HCT116 (cell line): ENCODE data around the gene PRCC.

Experiments used
- CTCF ChIP-seq, 3 experiments: fragments of 200-600 bp in 1 of 3; sonication (generic) in 1 of 3; IDR thresholded peaks in 2 of 3; conservative IDR thresholded peaks in 1 of 3; 2 replicates each; pipeline ENCODE4 v1.5.1; 2012 to 2017; ENCODE audit warnings: low read depth in 2 of 3, low read length in 2 of 3, antibody characterized with exemption in 1 of 3, borderline replicate concordance in 1 of 3, control low read depth in 1 of 3, mild to moderate bottlenecking in 1 of 3, mixed read lengths in 1 of 3, mixed run types in 1 of 3, moderate library complexity in 1 of 3; ENCODE audit not compliant: insufficient read depth in 1 of 3
- EZH2 ChIP-seq: fragments of 200-600 bp; sonication (generic); IDR thresholded peaks from 2 replicates; pipeline ENCODE4 v1.6.1; 2017; ENCODE audit warnings: antibody characterized with exemption, mixed run types
- EZH2phosphoT487 ChIP-seq: fragments of 200-600 bp; IDR thresholded peaks from 2 replicates; pipeline ENCODE4 v1.6.1; 2018; ENCODE audit warnings: antibody characterized with exemption, borderline replicate concordance
- MAX ChIP-seq: IDR thresholded peaks from 2 replicates; pipeline ENCODE4 v1.6.1; 2012
- POLR2A ChIP-seq: IDR thresholded peaks from 2 replicates; pipeline ENCODE4 v1.7.0; 2011; ENCODE audit warnings: borderline replicate concordance; ENCODE audit not compliant: insufficient read depth, insufficient read length; ENCODE audit errors: extremely low read depth
- POLR2AphosphoS5 ChIP-seq: IDR thresholded peaks from 2 replicates; pipeline ENCODE4 v1.6.1; 2011; ENCODE audit warnings: mild to moderate bottlenecking, low read depth, low read length, moderate library complexity
- RAD21 ChIP-seq: IDR thresholded peaks from 2 replicates; pipeline ENCODE4 v1.6.1; 2012; ENCODE audit warnings: low read depth, mild to moderate bottlenecking
- SP1 ChIP-seq: IDR thresholded peaks from 2 replicates; pipeline ENCODE4 v1.6.1; 2012; ENCODE audit warnings: low read depth
- ZNF274 ChIP-seq: fragments of 200-500 bp; sonication (Bioruptor generic); IDR thresholded peaks from 2 replicates; pipeline ENCODE4 v1.6.1; 2014; ENCODE audit warnings: mild to moderate bottlenecking, low read depth, low read length, inconsistent platforms

- TF ChIP-seq CTCF (IDR thresholded peaks at IDR 0.05 in 2 of 3, conservative IDR thresholded peaks at IDR 0.05 in 1 of 3; ENCODE audit: borderline replicate concordance in 1 of 3, insufficient read depth in 1 of 3, low read depth in 2 of 3, low read length in 2 of 3) (no peak), RAD21 (no peak), POLR2AphosphoS5 (no peak), POLR2A (no peak), EZH2phosphoT487 (no peak), MAX (no peak), EZH2 (no peak), ZNF274 (no peak), SP1 (no peak)
Measured at GRCh38 chr1:156845055-156845952, 78.0 kb downstream of the PRCC start.
